GM12872 (cell line): ENCODE data around the gene GNG14.

Experiments used
- CTCF ChIP-seq: IDR thresholded peaks from 3 replicates; pipeline ENCODE4 v1.5.1; 2011; ENCODE audit warnings: low read depth, mild to moderate bottlenecking, low read length, moderate library complexity; ENCODE audit not compliant: insufficient read depth

The GNG14 gene

DNA sequence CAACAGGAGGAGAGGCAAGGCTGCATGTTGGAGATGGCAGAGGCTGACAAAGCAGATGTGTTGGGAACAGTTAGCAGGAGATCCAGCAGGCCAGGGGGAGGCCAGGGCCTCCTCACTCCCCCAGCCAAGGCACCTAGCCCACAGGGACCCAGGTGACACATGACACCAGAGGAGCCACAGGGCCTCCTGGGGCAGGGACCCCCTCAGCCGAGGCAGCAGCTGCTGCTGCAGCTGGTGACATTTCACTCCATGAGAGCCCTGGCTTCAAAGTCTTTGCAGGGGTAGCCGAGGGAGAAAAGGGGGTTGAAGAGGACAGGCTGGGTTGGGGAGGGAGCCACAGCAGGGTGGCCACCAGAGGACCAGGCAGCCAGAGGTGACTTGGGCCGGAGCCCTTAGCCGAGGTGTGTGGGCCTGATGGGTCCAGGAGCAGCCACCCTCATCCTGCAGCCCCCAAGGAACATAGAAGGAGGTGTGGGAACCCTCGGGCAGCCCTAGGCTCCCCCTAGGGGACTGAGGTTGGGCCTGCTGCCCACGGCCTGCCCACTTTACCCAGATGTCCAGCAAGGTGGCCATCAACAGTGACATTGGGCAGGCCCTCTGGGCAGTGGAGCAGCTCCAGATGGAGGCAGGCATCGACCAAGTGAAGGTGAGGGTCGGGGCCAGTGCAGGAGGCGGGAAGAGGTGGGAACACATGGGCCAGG is at the start of gene GNG14:
Gene GNG14 (plus strand): TSS at position 503 of the 701 bp plus-strand sequence. CDS start 51 bp downstream, at position 554.
- no peak for TF ChIP-seq CTCF

GRCh38 chr19:12638611-12639182 is 49.1 kb upstream of the GNG14 start:
- TF ChIP-seq CTCF, result no peak

DNA sequence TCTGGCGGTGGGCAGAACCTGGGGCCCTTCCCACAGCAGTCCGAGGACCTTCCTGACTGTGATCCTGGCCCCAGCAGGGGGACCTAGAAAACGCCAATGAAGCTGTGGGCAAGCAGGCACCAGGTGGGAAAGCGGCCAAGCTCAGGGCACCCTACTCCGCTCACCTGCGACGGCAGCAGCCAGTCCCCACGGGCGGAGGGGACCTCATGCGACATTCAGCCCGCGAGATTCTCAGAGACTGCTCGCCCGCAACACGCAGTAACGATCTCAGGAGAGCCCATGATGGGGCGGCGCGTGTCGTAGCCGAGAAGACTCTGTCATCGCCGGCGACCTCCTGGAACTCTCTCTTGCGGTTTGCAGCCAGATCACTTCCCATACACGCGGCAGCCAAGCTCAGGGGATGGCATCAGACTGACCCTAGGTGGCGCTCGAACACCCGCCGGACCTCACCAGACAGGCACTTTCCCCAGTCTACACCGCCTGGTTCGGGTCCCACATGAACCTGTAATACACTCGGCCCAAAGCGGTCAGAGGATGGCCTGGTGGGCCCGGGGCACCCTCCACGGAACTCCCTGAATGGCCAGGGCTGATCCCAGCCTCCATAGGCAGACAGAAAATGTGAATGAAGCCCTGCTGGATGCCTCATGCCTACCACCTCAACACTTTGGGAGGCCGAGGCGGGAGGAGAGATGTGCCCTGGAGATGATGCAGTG is 47.7 kb upstream of the GNG14 start:
- peak; percentile 81 for TF ChIP-seq CTCF

- no peak for TF ChIP-seq CTCF
Observed at GRCh38 chr19:12641456-12641855, 46.3 kb upstream of the GNG14 start.

GRCh38 chr19:12642506-12642905 is 45.3 kb upstream of the GNG14 start:
- no peak for TF ChIP-seq CTCF

DNA sequence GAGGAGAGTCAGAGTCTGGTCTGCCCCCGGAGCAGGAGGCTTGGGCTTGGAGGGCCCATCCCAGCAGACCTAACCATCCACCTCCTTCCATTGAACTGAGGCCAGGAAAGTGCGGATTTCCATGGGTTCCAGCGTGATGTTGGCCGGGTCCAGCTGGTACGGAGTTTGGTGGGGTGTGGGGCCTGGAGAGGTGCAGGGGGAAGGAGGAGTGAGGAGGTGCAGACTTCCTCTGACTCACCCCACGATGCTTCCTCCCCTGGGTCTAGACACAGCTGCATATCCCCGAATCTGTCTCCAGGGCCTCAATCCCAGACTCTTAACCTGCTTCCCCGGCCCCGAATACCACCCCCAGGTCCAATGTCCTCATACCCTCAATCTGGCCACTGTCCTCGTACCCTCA is 41.2 kb upstream of the GNG14 start:
- TF ChIP-seq CTCF, result no peak

- no peak for TF ChIP-seq CTCF
Observed at GRCh38 chr19:12647047-12647446, 40.8 kb upstream of the GNG14 start.
